Keratinocyte (primary cell): ENCODE data around the gene SP110. TPM values are rescaled to one million over a fixed set of nuclear protein-coding genes. Genes with fewer than 3 reads are reported as not detected.

Source experiments
- DNase-seq: peaks from one replicate; pipeline ENCODE4 v3.0.0-alpha.2; 2011; ENCODE audit warnings: low read depth, missing footprints, low spot score
- FAIRE-seq: peaks from 2 replicates; lab custom pipeline; 2011; peaks lifted over from hg19 to GRCh38; lab: Jason Lieb, UNC
- H2AFZ ChIP-seq: 2 replicates; pipeline ENCODE4 v1.6.0; 2012; ENCODE audit warnings: low read length, control low read depth, inconsistent platforms; ENCODE audit not compliant: control insufficient read depth
- H3K27ac ChIP-seq: 2 replicates; pipeline ENCODE4 v1.5.1; 2011; ENCODE audit warnings: low read length; ENCODE audit not compliant: control insufficient read depth, insufficient read depth
- H3K27me3 ChIP-seq: 3 replicates; pipeline ENCODE4 v1.6.0; 2011; ENCODE audit warnings: low read length; ENCODE audit not compliant: control insufficient read depth, insufficient read depth; ENCODE audit errors: extremely low read depth
- H3K36me3 ChIP-seq, 2 experiments: 2 replicates in 1 of 2; 3 replicates in 1 of 2; pipeline ENCODE4 v1.5.1; 2011; ENCODE audit warnings: low read length in 2 of 2, mild to moderate bottlenecking in 1 of 2; ENCODE audit not compliant: control insufficient read depth in 2 of 2, insufficient read depth in 2 of 2; ENCODE audit errors: extremely low read depth in 1 of 2
- H3K4me1 ChIP-seq: 3 replicates; pipeline ENCODE4 v1.5.1; 2011; ENCODE audit warnings: low read length; ENCODE audit not compliant: control insufficient read depth, insufficient read depth; ENCODE audit errors: extremely low read depth
- H3K4me2 ChIP-seq: 3 replicates; pipeline ENCODE4 v1.6.0; 2011; ENCODE audit warnings: low read depth, low read length; ENCODE audit not compliant: control insufficient read depth, insufficient read depth; ENCODE audit errors: extremely low read depth
- H3K4me3 ChIP-seq, 3 experiments: fragments of 200-600 bp in 1 of 3; sonication (generic) in 1 of 3; 2 replicates in 2 of 3; 3 replicates in 1 of 3; pipeline ENCODE4 v1.5.1; 2011 to 2016; ENCODE audit warnings: low read length in 3 of 3, mild to moderate bottlenecking in 3 of 3, control low read depth in 2 of 3, inconsistent platforms in 1 of 3, low read depth in 1 of 3, mixed read lengths in 1 of 3, mixed run types in 1 of 3, moderate library complexity in 1 of 3; ENCODE audit not compliant: control insufficient read depth in 2 of 3, insufficient read depth in 2 of 3; ENCODE audit errors: extremely low read depth in 1 of 3
- H3K79me2 ChIP-seq: 2 replicates; pipeline ENCODE4 v1.6.0; 2012; ENCODE audit warnings: low read length; ENCODE audit not compliant: control insufficient read depth, insufficient read depth
- H3K9ac ChIP-seq: 3 replicates; pipeline ENCODE4 v1.6.0; 2011; ENCODE audit warnings: low read length; ENCODE audit not compliant: control insufficient read depth, insufficient read depth; ENCODE audit errors: extremely low read depth
- H3K9me1 ChIP-seq: 3 replicates; pipeline ENCODE4 v1.6.0; 2011; ENCODE audit warnings: low read length; ENCODE audit not compliant: control insufficient read depth, insufficient read depth; ENCODE audit errors: extremely low read depth
- H3K9me3 ChIP-seq: 2 replicates; pipeline ENCODE4 v1.5.1; 2012; ENCODE audit warnings: low read depth, low read length; ENCODE audit not compliant: control insufficient read depth
- H4K20me1 ChIP-seq: 3 replicates; pipeline ENCODE4 v1.6.0; 2011; ENCODE audit warnings: low read length; ENCODE audit not compliant: control insufficient read depth, insufficient read depth; ENCODE audit errors: extremely low read depth
- EZH2 ChIP-seq: IDR thresholded peaks from one replicate; pipeline ENCODE4 v1.6.1; 2012; ENCODE audit warnings: inconsistent platforms, mild to moderate bottlenecking, low read length, moderate library complexity
- dilution Hi-C: fragments of 300-500 bp; cut with MboI; formaldehyde crosslinking; loops from one replicate; pipeline ENCODE4 v1.7.0; 2020; ENCODE audit warnings: low sequenced_read_pairs; ENCODE audit not compliant: extremely low pct_ligation_motif_present
- polyA plus RNA-seq, 5 experiments: library from polyadenylated mRNA; depleted of rRNA in 3 of 5; stranded (reverse) in 3 of 5; stranded (forward) in 1 of 5; unstranded in 1 of 5; fragments of >200 nt; gene quantifications; 1 replicate in 1 of 5; 2 replicates in 3 of 5; 3 replicates in 1 of 5; pipeline versions ENCODE4 v1.2.1 to v1.2.3, GENCODE V29; 2011 to 2012; ENCODE audit warnings: missing spikeins in 2 of 5, low read depth in 1 of 5, low replicate concordance in 1 of 5
- TF ChIP-seq, protein P1 (sequence below), 3 experiments: IDR thresholded peaks in 1 of 3; conservative IDR thresholded peaks in 1 of 3; optimal IDR thresholded peaks in 1 of 3; 2 replicates in 2 of 3; 3 replicates in 1 of 3; pipeline versions ENCODE3 to v1.5.1; 2011; ENCODE audit warnings: low read length in 3 of 3, mild to moderate bottlenecking in 3 of 3, moderate library complexity in 2 of 3, control low read depth in 1 of 3, inconsistent platforms in 1 of 3; ENCODE audit not compliant: insufficient read depth in 2 of 3; ENCODE audit errors: extremely low read depth in 1 of 3

The SP110 gene
- polyA plus RNA-seq, 1 donor (not counting 4 experiments of a cell fraction or from before 2014, with no cell fraction given): 26.5 TPM

- Histone ChIP-seq H3K4me1 (peaks cover 24% of the 10 kb centered on the region), H3K79me2 (peaks cover 11% of the 10 kb centered on the region), H3K36me3 (peaks cover 0 to 12% of the 10 kb centered on the region in 2 experiments), H3K27ac (no peak overlapping the region), H4K20me1 (no peaks in the 10 kb centered on the region), H3K27me3 (no peaks in the 10 kb centered on the region), H3K9me1 (no peaks in the 10 kb centered on the region), H3K4me2 (no peak overlapping the region), H3K9ac (no peak overlapping the region), H3K9me3 (no peaks in the 10 kb centered on the region), H3K4me3 (peak overlapping the region in 1 of 3 experiments; percentile 72), H2AFZ (no peak overlapping the region)
- dilution Hi-C loops: no loop called here
- TF ChIP-seq EZH2: no peak
- TF ChIP-seq, protein P1, sequence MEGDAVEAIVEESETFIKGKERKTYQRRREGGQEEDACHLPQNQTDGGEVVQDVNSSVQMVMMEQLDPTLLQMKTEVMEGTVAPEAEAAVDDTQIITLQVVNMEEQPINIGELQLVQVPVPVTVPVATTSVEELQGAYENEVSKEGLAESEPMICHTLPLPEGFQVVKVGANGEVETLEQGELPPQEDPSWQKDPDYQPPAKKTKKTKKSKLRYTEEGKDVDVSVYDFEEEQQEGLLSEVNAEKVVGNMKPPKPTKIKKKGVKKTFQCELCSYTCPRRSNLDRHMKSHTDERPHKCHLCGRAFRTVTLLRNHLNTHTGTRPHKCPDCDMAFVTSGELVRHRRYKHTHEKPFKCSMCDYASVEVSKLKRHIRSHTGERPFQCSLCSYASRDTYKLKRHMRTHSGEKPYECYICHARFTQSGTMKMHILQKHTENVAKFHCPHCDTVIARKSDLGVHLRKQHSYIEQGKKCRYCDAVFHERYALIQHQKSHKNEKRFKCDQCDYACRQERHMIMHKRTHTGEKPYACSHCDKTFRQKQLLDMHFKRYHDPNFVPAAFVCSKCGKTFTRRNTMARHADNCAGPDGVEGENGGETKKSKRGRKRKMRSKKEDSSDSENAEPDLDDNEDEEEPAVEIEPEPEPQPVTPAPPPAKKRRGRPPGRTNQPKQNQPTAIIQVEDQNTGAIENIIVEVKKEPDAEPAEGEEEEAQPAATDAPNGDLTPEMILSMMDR (optimal IDR thresholded peaks at IDR 0.05 in 1 of 3, IDR thresholded peaks at IDR 0.05 in 1 of 3, conservative IDR thresholded peaks at IDR 0.05 in 1 of 3; ENCODE audit: extremely low read depth in 1 of 3, insufficient read depth in 2 of 3, low read length in 3 of 3): no peak
- FAIRE-seq: peak; percentile 66
- no peak for DNase-seq
These were observed 2.4 kb downstream of the SP110 start for GRCh38 chr2:230217424-230217823.

GRCh38 chr2:230216489-230216888 is 3.3 kb downstream of the SP110 start:
- no peaks in the 10 kb centered on the region for H3K27me3 ChIP-seq
- DNase-seq: peak; percentile 52
- H3K27ac ChIP-seq: no peak overlapping the region
- H3K36me3 ChIP-seq: peaks cover 0 to 19% of the 10 kb centered on the region in 2 experiments
- H3K79me2 ChIP-seq: peaks cover 11% of the 10 kb centered on the region
- no peak overlapping the region for H3K9ac ChIP-seq
- H3K9me3 ChIP-seq: no peaks in the 10 kb centered on the region
- H3K4me3 ChIP-seq: no peak overlapping the region
- no peak for FAIRE-seq
- TF ChIP-seq EZH2: no peak
- TF ChIP-seq, protein P1 (optimal IDR thresholded peaks at IDR 0.05 in 1 of 3, IDR thresholded peaks at IDR 0.05 in 1 of 3, conservative IDR thresholded peaks at IDR 0.05 in 1 of 3; ENCODE audit: extremely low read depth in 1 of 3, insufficient read depth in 2 of 3, low read length in 3 of 3): no peak
- dilution Hi-C loops: no loop called here
- H3K4me2 ChIP-seq: no peak overlapping the region
- peaks cover 16% of the 10 kb centered on the region for H3K4me1 ChIP-seq
- H4K20me1 ChIP-seq: no peaks in the 10 kb centered on the region
- H2AFZ ChIP-seq: no peak overlapping the region
- H3K9me1 ChIP-seq: no peaks in the 10 kb centered on the region
